ENCODE measurements around the gene ACAN. TPM values are rescaled to one million over a fixed set of nuclear protein-coding genes. Genes with fewer than 3 reads are reported as not detected.
A peak's percentile ranks its signal among the peaks of the same experiment; 100 is the strongest.

ACAN gene
- total and polyA plus RNA-seq, 4 donors: 11.5 to 25.5 (median 17.4) TPM

- DNase-seq (ENCODE audit: low read depth in 4 of 6, low spot score in 6 of 6): no peak
- H3K27ac ChIP-seq (ENCODE audit: low read depth, low read length): no peak overlapping the region
- WGBS (ENCODE audit: insufficient coverage): 89% methylated on average over 7 of the region's 10 CpGs
- no peaks in the 10 kb centered on the region for H3K27me3 ChIP-seq (ENCODE audit: control insufficient read depth, insufficient read depth, low read length)
- no peaks in the 10 kb centered on the region for H3K9me3 ChIP-seq (ENCODE audit: control insufficient read depth, insufficient read depth, low read length)
- no peaks in the 10 kb centered on the region for H3K4me1 ChIP-seq (ENCODE audit: control insufficient read depth, insufficient read depth, low read length)
- H3K4me3 ChIP-seq (ENCODE audit: low read depth, low read length): no peak overlapping the region
- H3K36me3 ChIP-seq (ENCODE audit: control insufficient read depth, insufficient read depth, low read length): peaks cover 4% of the 10 kb centered on the region
Measured at GRCh38 chr15:88866295-88866881, 63.2 kb downstream of the ACAN start.

DNA sequence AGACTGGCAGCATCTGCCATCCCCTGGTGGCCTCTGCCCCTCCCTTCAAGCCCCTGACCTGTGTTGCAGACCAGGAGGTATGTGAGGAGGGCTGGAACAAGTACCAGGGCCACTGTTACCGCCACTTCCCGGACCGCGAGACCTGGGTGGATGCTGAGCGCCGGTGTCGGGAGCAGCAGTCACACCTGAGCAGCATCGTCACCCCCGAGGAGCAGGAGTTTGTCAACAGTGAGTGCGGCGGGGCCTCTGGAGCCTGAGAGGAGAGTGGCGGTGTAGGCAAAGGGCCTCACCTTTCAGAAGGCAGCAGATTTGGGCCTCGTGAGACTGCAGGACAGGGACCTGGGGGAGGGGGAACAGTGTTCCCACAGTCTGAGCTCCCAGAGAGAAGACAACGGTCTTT lies 68.1 kb downstream of the ACAN start:
- Histone ChIP-seq H3K9me3 (ENCODE audit: control insufficient read depth, insufficient read depth, low read length) (no peaks in the 10 kb centered on the region), H3K27ac (ENCODE audit: low read depth, low read length) (no peak overlapping the region), H3K27me3 (ENCODE audit: control insufficient read depth, insufficient read depth, low read length) (no peaks in the 10 kb centered on the region), H3K4me3 (ENCODE audit: low read depth, low read length) (no peak overlapping the region), H3K4me1 (ENCODE audit: control insufficient read depth, insufficient read depth, low read length) (no peaks in the 10 kb centered on the region), H3K36me3 (ENCODE audit: control insufficient read depth, insufficient read depth, low read length) (peaks cover 11% of the 10 kb centered on the region)
- no peak for DNase-seq (ENCODE audit: low read depth in 4 of 6, low spot score in 6 of 6)
- 79% methylated on average over 14 of the region's 14 CpGs for WGBS (ENCODE audit: insufficient coverage)

DNA sequence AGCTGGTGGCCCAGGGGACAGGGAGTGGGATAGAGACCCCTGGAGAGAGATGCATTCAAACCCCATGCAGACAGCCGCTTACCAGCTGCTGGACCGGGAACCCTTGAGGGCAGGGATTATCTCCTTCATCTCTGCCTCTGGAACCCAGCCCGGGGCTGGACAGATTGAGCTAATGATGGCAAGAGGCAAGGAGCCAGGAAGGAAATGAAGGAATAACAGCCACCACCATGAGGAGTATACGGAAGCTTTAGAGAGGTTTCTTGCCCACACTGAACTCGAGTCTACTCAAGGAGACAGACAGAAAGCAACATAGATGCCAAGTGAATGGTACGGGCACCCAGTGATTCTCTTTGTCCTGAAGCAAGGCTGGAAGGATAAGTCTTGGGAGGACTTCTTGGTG lies 68.9 kb downstream of the ACAN start:
- no peaks in the 10 kb centered on the region for H3K4me1 ChIP-seq (ENCODE audit: control insufficient read depth, insufficient read depth, low read length)
- peaks cover 16% of the 10 kb centered on the region for H3K36me3 ChIP-seq (ENCODE audit: control insufficient read depth, insufficient read depth, low read length)
- no peaks in the 10 kb centered on the region for H3K9me3 ChIP-seq (ENCODE audit: control insufficient read depth, insufficient read depth, low read length)
- WGBS (ENCODE audit: insufficient coverage): 91% methylated on average over 4 of the region's 6 CpGs
- no peak for DNase-seq (ENCODE audit: low read depth in 4 of 6, low spot score in 6 of 6)
- no peak overlapping the region for H3K27ac ChIP-seq (ENCODE audit: low read depth, low read length)
- no peak overlapping the region for H3K4me3 ChIP-seq (ENCODE audit: low read depth, low read length)
- H3K27me3 ChIP-seq (ENCODE audit: control insufficient read depth, insufficient read depth, low read length): no peaks in the 10 kb centered on the region

GRCh38 chr15:88872706-88873105 lies 69.5 kb downstream of the ACAN start:
- Histone ChIP-seq H3K9me3 (ENCODE audit: control insufficient read depth, insufficient read depth, low read length) (no peaks in the 10 kb centered on the region), H3K27me3 (ENCODE audit: control insufficient read depth, insufficient read depth, low read length) (no peaks in the 10 kb centered on the region), H3K4me3 (ENCODE audit: low read depth, low read length) (no peak overlapping the region), H3K27ac (ENCODE audit: low read depth, low read length) (no peak overlapping the region), H3K4me1 (ENCODE audit: control insufficient read depth, insufficient read depth, low read length) (no peaks in the 10 kb centered on the region), H3K36me3 (ENCODE audit: control insufficient read depth, insufficient read depth, low read length) (peaks cover 20% of the 10 kb centered on the region)
- DNase-seq (ENCODE audit: low read depth in 4 of 6, low spot score in 6 of 6): no peak
- 100% methylated on average over 2 of the region's 9 CpGs for WGBS (ENCODE audit: insufficient coverage)

- 93% methylated on average over 13 of the region's 13 CpGs for WGBS (ENCODE audit: insufficient coverage)
- no peak overlapping the region for H3K27ac ChIP-seq (ENCODE audit: low read depth, low read length)
- no peaks in the 10 kb centered on the region for H3K4me1 ChIP-seq (ENCODE audit: control insufficient read depth, insufficient read depth, low read length)
- H3K4me3 ChIP-seq (ENCODE audit: low read depth, low read length): no peak overlapping the region
- peaks cover 26% of the 10 kb centered on the region for H3K36me3 ChIP-seq (ENCODE audit: control insufficient read depth, insufficient read depth, low read length)
- no peaks in the 10 kb centered on the region for H3K9me3 ChIP-seq (ENCODE audit: control insufficient read depth, insufficient read depth, low read length)
- no peaks in the 10 kb centered on the region for H3K27me3 ChIP-seq (ENCODE audit: control insufficient read depth, insufficient read depth, low read length)
- DNase-seq (ENCODE audit: low read depth in 4 of 6, low spot score in 6 of 6): no peak
Measured at GRCh38 chr15:88873786-88874185, 70.5 kb downstream of the ACAN start.

- Histone ChIP-seq H3K27me3 (ENCODE audit: control insufficient read depth, insufficient read depth, low read length) (no peaks in the 10 kb centered on the region), H3K36me3 (ENCODE audit: control insufficient read depth, insufficient read depth, low read length) (peaks cover 26% of the 10 kb centered on the region), H3K4me3 (ENCODE audit: low read depth, low read length) (no peak overlapping the region), H3K27ac (ENCODE audit: low read depth, low read length) (no peak overlapping the region), H3K4me1 (ENCODE audit: control insufficient read depth, insufficient read depth, low read length) (no peaks in the 10 kb centered on the region), H3K9me3 (ENCODE audit: control insufficient read depth, insufficient read depth, low read length) (no peaks in the 10 kb centered on the region)
- 75% methylated on average over 11 of the region's 15 CpGs for WGBS (ENCODE audit: insufficient coverage)
- no peak for DNase-seq (ENCODE audit: low read depth in 4 of 6, low spot score in 6 of 6)
Measured at GRCh38 chr15:88874275-88874674, 71.0 kb downstream of the ACAN start.

GRCh38 chr15:88874684-88875083 lies 71.4 kb downstream of the ACAN start:
- Histone ChIP-seq H3K4me3 (ENCODE audit: low read depth, low read length) (no peak overlapping the region), H3K27ac (ENCODE audit: low read depth, low read length) (no peak overlapping the region)

GRCh38 chr15:88876573-88876972 lies 73.3 kb downstream of the ACAN start:
- WGBS (ENCODE audit: insufficient coverage): 83% methylated on average over 10 of the region's 10 CpGs
- no peak for DNase-seq (ENCODE audit: low read depth in 4 of 6, low spot score in 6 of 6)
- Histone ChIP-seq H3K36me3 (ENCODE audit: control insufficient read depth, insufficient read depth, low read length) (peaks cover 32% of the 10 kb centered on the region), H3K27ac (ENCODE audit: low read depth, low read length) (no peak overlapping the region), H3K9me3 (ENCODE audit: control insufficient read depth, insufficient read depth, low read length) (no peaks in the 10 kb centered on the region), H3K27me3 (ENCODE audit: control insufficient read depth, insufficient read depth, low read length) (no peaks in the 10 kb centered on the region), H3K4me1 (ENCODE audit: control insufficient read depth, insufficient read depth, low read length) (no peaks in the 10 kb centered on the region), H3K4me3 (ENCODE audit: low read depth, low read length) (no peak overlapping the region)

More at GRCh38 chr15:88874684-88875083, 71.4 kb downstream of the ACAN start:
- Histone ChIP-seq H3K9me3 (ENCODE audit: control insufficient read depth, insufficient read depth, low read length) (no peaks in the 10 kb centered on the region), H3K4me1 (ENCODE audit: control insufficient read depth, insufficient read depth, low read length) (no peaks in the 10 kb centered on the region), H3K36me3 (ENCODE audit: control insufficient read depth, insufficient read depth, low read length) (peaks cover 27% of the 10 kb centered on the region), H3K27me3 (ENCODE audit: control insufficient read depth, insufficient read depth, low read length) (no peaks in the 10 kb centered on the region)
- peak in 1 of 6 donors; percentile 18 for DNase-seq (ENCODE audit: low read depth in 4 of 6, low spot score in 6 of 6)
- 58% methylated on average over 5 of the region's 6 CpGs for WGBS (ENCODE audit: insufficient coverage)

GRCh38 chr15:88877415-88877814 lies 74.2 kb downstream of the ACAN start:
- WGBS (ENCODE audit: insufficient coverage): 93% methylated on average over 6 of the region's 11 CpGs
- H3K36me3 ChIP-seq (ENCODE audit: control insufficient read depth, insufficient read depth, low read length): peaks cover 36% of the 10 kb centered on the region
- DNase-seq (ENCODE audit: low read depth in 4 of 6, low spot score in 6 of 6): no peak
- no peak overlapping the region for H3K4me3 ChIP-seq (ENCODE audit: low read depth, low read length)
- no peaks in the 10 kb centered on the region for H3K4me1 ChIP-seq (ENCODE audit: control insufficient read depth, insufficient read depth, low read length)
- no peaks in the 10 kb centered on the region for H3K9me3 ChIP-seq (ENCODE audit: control insufficient read depth, insufficient read depth, low read length)
- no peak overlapping the region for H3K27ac ChIP-seq (ENCODE audit: low read depth, low read length)
- no peaks in the 10 kb centered on the region for H3K27me3 ChIP-seq (ENCODE audit: control insufficient read depth, insufficient read depth, low read length)

GRCh38 chr15:88877906-88878305 lies 74.7 kb downstream of the ACAN start:
- DNase-seq (ENCODE audit: low read depth in 4 of 6, low spot score in 6 of 6): no peak
- H3K4me3 ChIP-seq (ENCODE audit: low read depth, low read length): no peak overlapping the region
- H3K4me1 ChIP-seq (ENCODE audit: control insufficient read depth, insufficient read depth, low read length): no peaks in the 10 kb centered on the region
- H3K36me3 ChIP-seq (ENCODE audit: control insufficient read depth, insufficient read depth, low read length): peaks cover 36% of the 10 kb centered on the region
- no peak overlapping the region for H3K27ac ChIP-seq (ENCODE audit: low read depth, low read length)
- H3K27me3 ChIP-seq (ENCODE audit: control insufficient read depth, insufficient read depth, low read length): no peaks in the 10 kb centered on the region
- no peaks in the 10 kb centered on the region for H3K9me3 ChIP-seq (ENCODE audit: control insufficient read depth, insufficient read depth, low read length)
- 92% methylated on average over 22 of the region's 22 CpGs for WGBS (ENCODE audit: insufficient coverage)
